SK-N-MC (cell line): ENCODE results near the gene SLC25A6.

Source experiments
- EZH2 ChIP-seq: fragments of 200-600 bp; sonication (generic); IDR thresholded peaks from one replicate; pipeline ENCODE4 v1.6.1; 2017; ENCODE audit warnings: antibody characterized with exemption
- POLR2AphosphoS5 ChIP-seq: IDR thresholded peaks from 2 replicates; pipeline ENCODE4 v1.6.1; 2012; ENCODE audit warnings: mild to moderate bottlenecking, low read depth, low read length, borderline replicate concordance

DNA sequence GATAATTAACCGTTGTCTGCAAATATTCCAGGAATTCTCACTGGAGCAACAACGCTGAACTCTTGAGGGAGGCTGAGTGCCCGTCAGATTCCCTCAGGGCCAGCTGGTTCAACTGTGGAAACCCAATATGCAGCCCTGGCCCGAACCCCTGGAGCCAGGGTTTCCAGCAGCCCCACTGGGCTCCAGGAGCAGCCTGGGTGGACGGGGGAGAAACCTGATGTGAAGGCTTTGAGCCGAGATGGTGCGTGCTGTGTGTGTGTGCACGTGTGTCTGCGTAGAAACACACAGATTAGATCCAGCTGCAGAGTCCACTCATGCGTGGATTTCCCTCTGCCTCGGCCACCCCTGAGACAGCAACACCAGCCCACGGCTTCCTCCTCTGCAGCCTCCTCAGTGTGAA lies 19.4 kb upstream of the SLC25A6 start:
- TF ChIP-seq EZH2 (no peak), POLR2AphosphoS5 (no peak)
